H9 (cell line): ENCODE results near the gene FBLN1. TPM values are rescaled to one million over a fixed set of nuclear protein-coding genes. Genes with fewer than 3 reads are reported as not detected.

ENCODE experiments used
- DNase-seq: peaks from one replicate; pipeline ENCODE4 v3.0.0-alpha.2; 2017
- H2AFZ ChIP-seq: one replicate; pipeline ENCODE4 v1.6.1; 2013; ENCODE audit warnings: mild to moderate bottlenecking, low read length, control low read depth, moderate library complexity
- H2AK5ac ChIP-seq: 2 replicates; pipeline ENCODE4 v1.6.1; 2013; ENCODE audit warnings: low read length, control low read depth, mixed read lengths; ENCODE audit not compliant: insufficient read length
- H2BK120ac ChIP-seq: one replicate; pipeline ENCODE4 v1.6.1; 2013; ENCODE audit warnings: low read depth, mild to moderate bottlenecking, low read length, control low read depth, inconsistent platforms; ENCODE audit not compliant: poor library complexity, severe bottlenecking
- H2BK12ac ChIP-seq: 2 replicates; pipeline ENCODE4 v1.6.1; 2013; ENCODE audit warnings: low read length, control low read depth, mixed read lengths, low read depth; ENCODE audit not compliant: insufficient read length
- H2BK15ac ChIP-seq: 2 replicates; pipeline ENCODE4 v1.6.1; 2013; ENCODE audit warnings: low read depth, low read length, control low read depth
- H2BK20ac ChIP-seq: one replicate; pipeline ENCODE4 v1.6.1; 2013; ENCODE audit warnings: low read depth, mild to moderate bottlenecking, low read length, control low read depth, inconsistent platforms; ENCODE audit not compliant: poor library complexity, severe bottlenecking
- H2BK5ac ChIP-seq: 2 replicates; pipeline ENCODE4 v1.6.1; 2013; ENCODE audit warnings: low read length, control low read depth, mixed read lengths; ENCODE audit not compliant: insufficient read length
- H3K14ac ChIP-seq: 2 replicates; pipeline ENCODE4 v1.6.1; 2013; ENCODE audit warnings: low read length, control low read depth; ENCODE audit not compliant: insufficient read depth
- H3K18ac ChIP-seq: 2 replicates; pipeline ENCODE4 v1.6.1; 2013; ENCODE audit warnings: low read depth, mild to moderate bottlenecking, mixed read lengths, low read length, control low read depth; ENCODE audit not compliant: insufficient read length
- H3K23ac ChIP-seq: 2 replicates; pipeline ENCODE4 v1.6.1; 2013; ENCODE audit warnings: low read length, control low read depth, mixed read lengths, low read depth; ENCODE audit not compliant: insufficient read length
- H3K23me2 ChIP-seq: 2 replicates; pipeline ENCODE4 v1.6.1; 2013; ENCODE audit warnings: low read depth, mild to moderate bottlenecking, mixed read lengths, low read length, control low read depth; ENCODE audit not compliant: insufficient read length, poor library complexity, severe bottlenecking
- H3K27ac ChIP-seq: 2 replicates; pipeline ENCODE4 v1.5.1; 2013; ENCODE audit warnings: low read length, control low read depth, mixed read lengths, low read depth; ENCODE audit not compliant: insufficient read length
- H3K27me3 ChIP-seq: 2 replicates; pipeline ENCODE4 v1.6.1; 2013; ENCODE audit warnings: low read length, control low read depth, inconsistent platforms; ENCODE audit not compliant: insufficient read depth
- H3K4ac ChIP-seq: 2 replicates; pipeline ENCODE4 v1.6.1; 2013; ENCODE audit warnings: low read depth, mild to moderate bottlenecking, control low read depth, inconsistent platforms, low read length, moderate library complexity
- H3K4me1 ChIP-seq: 2 replicates; pipeline ENCODE4 v1.6.1; 2013; ENCODE audit warnings: low read length, control low read depth, inconsistent platforms; ENCODE audit not compliant: insufficient read depth
- H3K4me2 ChIP-seq: 2 replicates; pipeline ENCODE4 v1.6.1; 2013; ENCODE audit warnings: low read length, control low read depth, mixed read lengths; ENCODE audit not compliant: insufficient read length, insufficient read depth
- H3K56ac ChIP-seq: 2 replicates; pipeline ENCODE4 v1.6.1; 2013; ENCODE audit warnings: low read depth, mild to moderate bottlenecking, mixed read lengths, low read length, control low read depth; ENCODE audit not compliant: insufficient read length
- H3K79me1 ChIP-seq: 2 replicates; pipeline ENCODE4 v1.6.1; 2013; ENCODE audit warnings: low read depth, mild to moderate bottlenecking, moderate library complexity, low read length, control low read depth, inconsistent platforms; ENCODE audit not compliant: insufficient read depth, poor library complexity, severe bottlenecking
- H3K79me2 ChIP-seq: 2 replicates; pipeline ENCODE4 v1.6.1; 2013; ENCODE audit warnings: low read length, control low read depth, inconsistent platforms; ENCODE audit not compliant: insufficient read depth
- H3K9ac ChIP-seq: 2 replicates; pipeline ENCODE4 v1.6.1; 2013; ENCODE audit warnings: low read length, control low read depth, mixed read lengths; ENCODE audit not compliant: insufficient read length; ENCODE audit errors: extremely low read depth
- H3K9me3 ChIP-seq: one replicate; pipeline ENCODE4 v1.6.1; 2013; ENCODE audit warnings: low read depth, low read length, inconsistent platforms; ENCODE audit not compliant: control insufficient read depth
- H3T11ph ChIP-seq: one replicate; pipeline ENCODE4 v1.6.1; 2013; ENCODE audit warnings: mild to moderate bottlenecking, low read length, control low read depth, inconsistent platforms
- H4K20me1 ChIP-seq: one replicate; pipeline ENCODE4 v1.6.1; 2013; ENCODE audit not compliant: control insufficient read depth, insufficient read length, insufficient read depth
- H4K5ac ChIP-seq: 2 replicates; pipeline ENCODE4 v1.6.1; 2013; ENCODE audit warnings: low read depth, mild to moderate bottlenecking, mixed read lengths, low read length, control low read depth; ENCODE audit not compliant: insufficient read length
- H4K8ac ChIP-seq: replicated peaks from 2 replicates; pipeline ENCODE4 v1.6.1; 2013; ENCODE audit warnings: low read length, control low read depth, mixed read lengths, low read depth; ENCODE audit not compliant: insufficient read length
- H4K91ac ChIP-seq: 2 replicates; pipeline ENCODE4 v1.6.1; 2013; ENCODE audit warnings: low read depth, mild to moderate bottlenecking, moderate library complexity, mixed read lengths, low read length, control low read depth; ENCODE audit not compliant: insufficient read length
- H3K27ac Mint-ChIP-seq, 3 experiments: 2 replicates in 2 of 3; 3 replicates in 1 of 3; pipeline ENCODE4 v1.8.0; 2020 to 2021; ENCODE audit warnings: mixed read lengths in 3 of 3, mild to moderate bottlenecking in 1 of 3, moderate library complexity in 1 of 3
- H3K27me3 Mint-ChIP-seq: 2 replicates; pipeline ENCODE4 v1.8.0; 2021; ENCODE audit warnings: low read depth, mild to moderate bottlenecking, moderate library complexity, mixed read lengths
- H3K36me3 Mint-ChIP-seq, 3 experiments: 2 replicates in 2 of 3; 3 replicates in 1 of 3; pipeline ENCODE4 v1.8.0; 2020 to 2021; ENCODE audit warnings: low read depth in 3 of 3, mixed read lengths in 3 of 3; ENCODE audit not compliant: insufficient read depth in 1 of 3
- H3K4me1 Mint-ChIP-seq, 2 experiments: 2 replicates each; pipeline ENCODE4 v1.8.0; 2020; ENCODE audit warnings: mixed read lengths in 2 of 2
- H3K4me3 Mint-ChIP-seq, 2 experiments: 2 replicates in 1 of 2; 3 replicates in 1 of 2; pipeline ENCODE4 v1.8.0; 2020 to 2021; ENCODE audit warnings: mild to moderate bottlenecking in 2 of 2, mixed read lengths in 2 of 2, moderate library complexity in 1 of 2
- H3K9me3 Mint-ChIP-seq, 2 experiments: 2 replicates in 1 of 2; 3 replicates in 1 of 2; pipeline ENCODE4 v1.8.0; 2020; ENCODE audit warnings: mild to moderate bottlenecking in 2 of 2, mixed read lengths in 2 of 2, moderate library complexity in 1 of 2
- WGBS: extraction: QIAGEN DNeasy Blood & Tissue Kit; methylation state at CpG from one replicate; pipeline ENCODE4 v1.1.7; 2013; ENCODE audit warnings: missing lambda C conversion rate, low lambda C conversion rate, mixed read lengths; ENCODE audit not compliant: insufficient read length; ENCODE audit errors: extremely low coverage; 5-methylcytosine and 5-hydroxymethylcytosine counted together
- total RNA-seq: library from RNA; stranded (reverse); gene quantifications from 2 replicates; pipeline ENCODE4 v1.2.1, GENCODE V29; 2021
- TF ChIP-seq, protein P1 (sequence below): fragments of 200-600 bp; sonication (generic); conservative IDR thresholded peaks from 3 replicates; pipeline ENCODE4 v1.8.0; 2021; ENCODE audit warnings: antibody characterized with exemption, mild to moderate bottlenecking

FBLN1 gene
- total RNA-seq, 1 experiment from 2014 or later = 140 TPM

DNA sequence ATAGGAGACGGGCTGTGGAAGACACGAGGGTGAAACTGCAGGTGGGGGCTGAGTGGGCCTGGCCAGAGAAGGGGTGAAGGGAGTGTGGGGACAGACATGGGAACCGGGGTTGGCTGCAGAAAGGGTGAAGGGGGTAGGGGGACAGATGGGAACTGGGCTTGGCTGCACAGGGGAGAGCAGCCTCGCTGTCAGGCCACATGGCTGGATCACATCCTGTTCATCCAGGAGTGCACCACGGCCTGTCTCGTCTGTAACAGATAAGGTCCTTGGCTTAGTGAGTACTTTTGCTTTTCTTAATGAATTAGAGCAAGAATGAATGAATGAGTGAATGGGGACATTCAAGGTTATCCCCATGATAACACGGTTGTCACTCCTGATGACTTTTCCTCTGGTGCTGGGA, 13.5 kb downstream of the FBLN1 start:
- Mint-ChIP-seq H3K36me3 (peaks cover 15 to 38% (median 26%) of the 10 kb centered on the region in 3 experiments), H3K4me3 (no peak overlapping the region; a peak in 1 of 5 replicates)
- no peak overlapping the region for H3K23ac ChIP-seq

More for the DNA sequence above, 13.5 kb downstream of the FBLN1 start:
- Histone ChIP-seq H3K23me2 (no peaks in the 10 kb centered on the region), H3K56ac (no peak overlapping the region), H3K18ac (no peak overlapping the region), H3K4me2 (no peak overlapping the region), H4K20me1 (no peaks in the 10 kb centered on the region), H3K79me2 (no peaks in the 10 kb centered on the region; the same call in 1 of the 2 replicates), H2BK120ac (no peak overlapping the region), H4K91ac (no peak overlapping the region), H2BK12ac (no peak overlapping the region), H3T11ph (no peak overlapping the region), H3K9me3 (no peaks in the 10 kb centered on the region), H2AFZ (no peak overlapping the region), H2AK5ac (no peak overlapping the region), H3K4me1 (peaks cover 3% of the 10 kb centered on the region; the same call in 1 of the 2 replicates), H3K14ac (peak overlapping the region; percentile 34), H3K4ac (no peak overlapping the region), H2BK20ac (no peak overlapping the region), H3K27ac (no peak overlapping the region), H4K5ac (no peak overlapping the region), H4K8ac (no peak overlapping the region), H3K79me1 (peaks cover 5% of the 10 kb centered on the region), H2BK5ac (no peak overlapping the region), H2BK15ac (no peak overlapping the region), H3K9ac (no peak overlapping the region), H3K27me3 (no peaks in the 10 kb centered on the region)
- Mint-ChIP-seq H3K9me3 (no peaks in the 10 kb centered on the region), H3K27ac (peak overlapping the region in 1 of 3 experiments; percentile 79; a peak in 3 of 7 replicates), H3K27me3 (no peaks in the 10 kb centered on the region), H3K4me1 (peaks cover 47 to 54% of the 10 kb centered on the region in 2 experiments)
- TF ChIP-seq, protein P1, sequence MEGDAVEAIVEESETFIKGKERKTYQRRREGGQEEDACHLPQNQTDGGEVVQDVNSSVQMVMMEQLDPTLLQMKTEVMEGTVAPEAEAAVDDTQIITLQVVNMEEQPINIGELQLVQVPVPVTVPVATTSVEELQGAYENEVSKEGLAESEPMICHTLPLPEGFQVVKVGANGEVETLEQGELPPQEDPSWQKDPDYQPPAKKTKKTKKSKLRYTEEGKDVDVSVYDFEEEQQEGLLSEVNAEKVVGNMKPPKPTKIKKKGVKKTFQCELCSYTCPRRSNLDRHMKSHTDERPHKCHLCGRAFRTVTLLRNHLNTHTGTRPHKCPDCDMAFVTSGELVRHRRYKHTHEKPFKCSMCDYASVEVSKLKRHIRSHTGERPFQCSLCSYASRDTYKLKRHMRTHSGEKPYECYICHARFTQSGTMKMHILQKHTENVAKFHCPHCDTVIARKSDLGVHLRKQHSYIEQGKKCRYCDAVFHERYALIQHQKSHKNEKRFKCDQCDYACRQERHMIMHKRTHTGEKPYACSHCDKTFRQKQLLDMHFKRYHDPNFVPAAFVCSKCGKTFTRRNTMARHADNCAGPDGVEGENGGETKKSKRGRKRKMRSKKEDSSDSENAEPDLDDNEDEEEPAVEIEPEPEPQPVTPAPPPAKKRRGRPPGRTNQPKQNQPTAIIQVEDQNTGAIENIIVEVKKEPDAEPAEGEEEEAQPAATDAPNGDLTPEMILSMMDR = no peak
- DNase-seq = no peak
- no CpG with 5 or more reads among the region's 7 CpGs for WGBS
